Osteocyte (in vitro differentiated cells): ENCODE results near the gene FASLG. TPM values are rescaled to one million over a fixed set of nuclear protein-coding genes. Genes with fewer than 3 reads are reported as not detected.

Experiments
- DNase-seq: peaks from one replicate; pipeline ENCODE4 v3.0.0; 2021; ENCODE audit warnings: mixed read lengths; ENCODE audit not compliant: unreplicated experiment; ENCODE audit errors: extremely low spot score
- H3K27ac Mint-ChIP-seq: one replicate; pipeline ENCODE4 v1.8.0; 2021; ENCODE audit warnings: mild to moderate bottlenecking, mixed read lengths; ENCODE audit not compliant: unreplicated experiment
- H3K27me3 Mint-ChIP-seq: one replicate; pipeline ENCODE4 v1.8.0; 2021; ENCODE audit warnings: mixed read lengths; ENCODE audit not compliant: unreplicated experiment
- H3K36me3 Mint-ChIP-seq: one replicate; pipeline ENCODE4 v1.8.0; 2021; ENCODE audit warnings: mixed read lengths; ENCODE audit not compliant: unreplicated experiment
- H3K4me1 Mint-ChIP-seq: one replicate; pipeline ENCODE4 v1.8.0; 2021; ENCODE audit warnings: mixed read lengths; ENCODE audit not compliant: unreplicated experiment
- H3K4me3 Mint-ChIP-seq: one replicate; pipeline ENCODE4 v1.8.0; 2021; ENCODE audit warnings: mild to moderate bottlenecking, moderate library complexity, mixed read lengths; ENCODE audit not compliant: unreplicated experiment
- H3K9me3 Mint-ChIP-seq: one replicate; pipeline ENCODE4 v1.8.0; 2021; ENCODE audit warnings: mixed read lengths; ENCODE audit not compliant: unreplicated experiment
- long read RNA-seq: library from polyadenylated mRNA; unstranded; transcript quantifications from one replicate; pipeline ENCODE4 v2.0.0, GENCODE V29; 2021
- total RNA-seq: library from RNA; stranded (reverse); gene quantifications from 2 replicates; pipeline ENCODE4 v1.2.1, GENCODE V29; 2021
- TF ChIP-seq, protein P1 (sequence below): fragments of 200-600 bp; sonication (generic); IDR thresholded peaks from 2 replicates; pipeline ENCODE4 v1.5.0; 2021; ENCODE audit warnings: antibody characterized with exemption, mild to moderate bottlenecking, moderate library complexity

The FASLG gene, protein sequence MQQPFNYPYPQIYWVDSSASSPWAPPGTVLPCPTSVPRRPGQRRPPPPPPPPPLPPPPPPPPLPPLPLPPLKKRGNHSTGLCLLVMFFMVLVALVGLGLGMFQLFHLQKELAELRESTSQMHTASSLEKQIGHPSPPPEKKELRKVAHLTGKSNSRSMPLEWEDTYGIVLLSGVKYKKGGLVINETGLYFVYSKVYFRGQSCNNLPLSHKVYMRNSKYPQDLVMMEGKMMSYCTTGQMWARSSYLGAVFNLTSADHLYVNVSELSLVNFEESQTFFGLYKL
- not detected in 2 replicates for total RNA-seq
- long read RNA-seq = 0 reads

DNA sequence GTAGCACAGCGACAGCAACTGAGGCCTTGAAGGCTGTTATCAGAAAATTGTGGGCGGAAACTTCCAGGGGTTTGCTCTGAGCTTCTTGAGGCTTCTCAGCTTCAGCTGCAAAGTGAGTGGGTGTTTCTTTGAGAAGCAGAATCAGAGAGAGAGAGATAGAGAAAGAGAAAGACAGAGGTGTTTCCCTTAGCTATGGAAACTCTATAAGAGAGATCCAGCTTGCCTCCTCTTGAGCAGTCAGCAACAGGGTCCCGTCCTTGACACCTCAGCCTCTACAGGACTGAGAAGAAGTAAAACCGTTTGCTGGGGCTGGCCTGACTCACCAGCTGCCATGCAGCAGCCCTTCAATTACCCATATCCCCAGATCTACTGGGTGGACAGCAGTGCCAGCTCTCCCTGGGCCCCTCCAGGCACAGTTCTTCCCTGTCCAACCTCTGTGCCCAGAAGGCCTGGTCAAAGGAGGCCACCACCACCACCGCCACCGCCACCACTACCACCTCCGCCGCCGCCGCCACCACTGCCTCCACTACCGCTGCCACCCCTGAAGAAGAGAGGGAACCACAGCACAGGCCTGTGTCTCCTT is at the start of gene FASLG:
FASLG (plus strand) TSS at position 233 of the 583 bp plus-strand sequence; CDS start at position 332, 99 bp downstream.
- TF ChIP-seq, protein P1, sequence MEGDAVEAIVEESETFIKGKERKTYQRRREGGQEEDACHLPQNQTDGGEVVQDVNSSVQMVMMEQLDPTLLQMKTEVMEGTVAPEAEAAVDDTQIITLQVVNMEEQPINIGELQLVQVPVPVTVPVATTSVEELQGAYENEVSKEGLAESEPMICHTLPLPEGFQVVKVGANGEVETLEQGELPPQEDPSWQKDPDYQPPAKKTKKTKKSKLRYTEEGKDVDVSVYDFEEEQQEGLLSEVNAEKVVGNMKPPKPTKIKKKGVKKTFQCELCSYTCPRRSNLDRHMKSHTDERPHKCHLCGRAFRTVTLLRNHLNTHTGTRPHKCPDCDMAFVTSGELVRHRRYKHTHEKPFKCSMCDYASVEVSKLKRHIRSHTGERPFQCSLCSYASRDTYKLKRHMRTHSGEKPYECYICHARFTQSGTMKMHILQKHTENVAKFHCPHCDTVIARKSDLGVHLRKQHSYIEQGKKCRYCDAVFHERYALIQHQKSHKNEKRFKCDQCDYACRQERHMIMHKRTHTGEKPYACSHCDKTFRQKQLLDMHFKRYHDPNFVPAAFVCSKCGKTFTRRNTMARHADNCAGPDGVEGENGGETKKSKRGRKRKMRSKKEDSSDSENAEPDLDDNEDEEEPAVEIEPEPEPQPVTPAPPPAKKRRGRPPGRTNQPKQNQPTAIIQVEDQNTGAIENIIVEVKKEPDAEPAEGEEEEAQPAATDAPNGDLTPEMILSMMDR = no peak
- Mint-ChIP-seq H3K9me3 (no peaks in the 10 kb centered on the region), H3K36me3 (no peaks in the 10 kb centered on the region), H3K27ac (no peak within 1 kb of the TSS), H3K4me1 (peaks cover 2% of the 10 kb centered on the region), H3K4me3 (no peak within 1 kb of the TSS), H3K27me3 (peaks cover 4% of the 10 kb centered on the region)
- no peak for DNase-seq

DNA sequence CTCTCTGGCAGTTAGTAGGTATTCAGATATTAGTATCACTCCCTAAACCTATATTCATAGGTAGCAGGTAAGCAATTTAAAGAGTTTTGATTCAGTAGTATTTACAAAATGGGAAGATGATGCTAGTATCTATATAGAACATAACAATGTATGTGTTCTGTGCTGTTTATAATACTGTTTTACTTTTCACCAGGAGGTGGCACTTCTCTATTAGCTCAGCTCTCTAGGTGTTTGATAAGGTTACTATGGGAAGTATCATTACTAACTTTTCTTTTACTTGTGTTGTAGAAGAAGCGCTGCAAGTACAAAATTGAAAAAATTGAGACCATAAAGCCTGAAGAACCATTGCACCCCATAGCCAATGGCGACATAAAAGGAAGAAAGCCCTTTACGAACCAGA is 49.4 kb upstream of the FASLG start:
- peaks cover 8% of the 10 kb centered on the region for H3K4me1 Mint-ChIP-seq
- peaks cover 31% of the 10 kb centered on the region for H3K36me3 Mint-ChIP-seq
- TF ChIP-seq, protein P1 = peak; percentile 31
- H3K27me3 Mint-ChIP-seq = no peaks in the 10 kb centered on the region
- no peak overlapping the region for H3K27ac Mint-ChIP-seq
- no peak overlapping the region for H3K4me3 Mint-ChIP-seq
- no peaks in the 10 kb centered on the region for H3K9me3 Mint-ChIP-seq
- no peak for DNase-seq

DNA sequence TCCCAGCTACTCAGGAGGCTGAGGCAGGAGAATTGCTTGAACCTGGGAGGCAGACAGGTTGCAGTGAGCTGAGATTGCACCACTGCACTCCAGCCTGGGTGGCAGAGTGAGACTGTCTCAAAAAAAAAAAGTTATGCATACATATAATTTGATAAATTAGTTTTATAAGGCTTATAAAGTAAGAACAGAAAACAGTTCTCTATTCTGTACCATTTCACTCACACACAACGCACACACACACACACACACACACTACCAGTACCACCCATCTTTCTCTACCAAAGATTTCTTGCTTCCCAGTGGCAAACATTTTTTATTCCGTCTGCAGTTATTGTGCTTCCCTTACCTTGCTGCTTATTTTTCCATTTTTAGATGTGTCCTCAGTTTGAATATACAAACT is 46.4 kb upstream of the FASLG start:
- Mint-ChIP-seq H3K4me1 (peaks cover 7% of the 10 kb centered on the region), H3K27me3 (no peaks in the 10 kb centered on the region), H3K27ac (no peak overlapping the region), H3K9me3 (peaks cover 15% of the 10 kb centered on the region), H3K4me3 (no peak overlapping the region), H3K36me3 (peaks cover 22% of the 10 kb centered on the region)
- TF ChIP-seq, protein P1 = no peak
- no peak for DNase-seq

DNA sequence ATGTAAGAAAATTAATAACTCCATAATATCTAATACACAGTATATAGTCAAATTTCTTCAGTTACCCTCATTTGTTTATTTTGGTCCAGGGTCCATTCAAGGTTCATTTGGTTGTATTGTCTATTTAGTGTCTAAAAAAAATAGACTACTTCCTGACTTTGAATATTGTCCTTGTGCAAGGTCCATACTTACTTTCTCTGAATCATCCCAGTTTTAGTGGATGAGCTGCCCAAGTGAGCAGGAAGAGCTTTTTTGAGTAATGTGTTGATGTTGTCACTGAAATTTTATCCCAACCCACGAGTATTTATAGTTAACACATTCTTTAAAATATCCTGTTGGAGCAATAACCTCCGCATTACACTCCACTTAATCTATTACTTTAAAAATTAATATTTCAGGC is 45.6 kb upstream of the FASLG start:
- peaks cover 21% of the 10 kb centered on the region for H3K9me3 Mint-ChIP-seq
- H3K36me3 Mint-ChIP-seq = peaks cover 22% of the 10 kb centered on the region
- H3K4me1 Mint-ChIP-seq = peaks cover 6% of the 10 kb centered on the region
- no peak overlapping the region for H3K27ac Mint-ChIP-seq
- DNase-seq = no peak
- H3K27me3 Mint-ChIP-seq = no peaks in the 10 kb centered on the region
- TF ChIP-seq, protein P1 = no peak
- no peak overlapping the region for H3K4me3 Mint-ChIP-seq

DNA sequence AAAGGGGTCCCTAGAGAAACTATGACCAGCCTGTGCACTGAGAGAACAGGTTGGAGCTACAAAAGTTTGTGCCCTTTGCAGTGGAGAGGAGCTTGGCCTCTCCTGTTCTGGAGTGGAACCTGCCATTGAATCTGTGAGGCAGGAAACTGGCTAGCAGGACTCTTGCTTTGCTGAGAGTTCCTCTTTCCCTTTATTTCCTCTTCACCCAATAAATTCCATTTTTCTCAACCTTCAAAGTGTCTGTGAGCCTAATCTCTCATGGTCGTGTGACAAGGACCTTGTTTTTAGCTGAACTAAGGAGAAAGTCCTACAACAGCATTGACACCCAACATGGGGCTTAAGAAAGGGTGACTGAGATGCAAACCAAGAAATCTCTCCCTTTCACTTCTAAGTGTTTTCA is 42.7 kb upstream of the FASLG start:
- peaks cover 41% of the 10 kb centered on the region for H3K9me3 Mint-ChIP-seq
- no peak for DNase-seq
- H3K36me3 Mint-ChIP-seq = peaks cover 14% of the 10 kb centered on the region
- no peak overlapping the region for H3K4me3 Mint-ChIP-seq
- H3K27ac Mint-ChIP-seq = no peak overlapping the region
- H3K4me1 Mint-ChIP-seq = peaks cover 6% of the 10 kb centered on the region
- no peaks in the 10 kb centered on the region for H3K27me3 Mint-ChIP-seq
- TF ChIP-seq, protein P1 = no peak
